OCI-LY7 (cell line): ENCODE data around the gene AFG1L. TPM values are rescaled to one million over a fixed set of nuclear protein-coding genes. Genes with fewer than 3 reads are reported as not detected.
"Not testable (repeated sequence)": the region's sequence is repeated elsewhere in the genome, so short reads cannot be mapped to it uniquely, and the experiment has no call there.

Experiments
- BruUV-seq: library from RNA; stranded (reverse); fragments of 400-500 nt; replicated peaks from 2 replicates; lab custom pipeline; 2021; lab: Mats Ljungman, UMichigan
- CTCF ChIA-PET: fragments of 300-600 bp; sonication (Branson Sonifier 250); formaldehyde crosslinking; loops from one replicate; lab custom pipeline; 2022; ENCODE audit warnings: antibody characterized with exemption; ENCODE audit not compliant: unreplicated experiment; lab: Charles Lee
- POLR2A ChIA-PET: fragments of 300-600 bp; sonication (Branson Sonifier 250); formaldehyde crosslinking; loops from one replicate; lab custom pipeline; 2022; ENCODE audit warnings: antibody characterized with exemption; lab: Charles Lee
- DNase-seq: peaks from one replicate; pipeline ENCODE4 v3.0.0-alpha.2; 2015; ENCODE audit warnings: low spot score
- H2AFZ ChIP-seq: fragments of 200-600 bp; sonication (generic), shearing (Covaris generic); 2 replicates; pipeline ENCODE4 v1.6.1; 2014; ENCODE audit warnings: mild to moderate bottlenecking, antibody characterized with exemption, low read length, moderate library complexity
- H3K27ac ChIP-seq: fragments of 200-600 bp; sonication (generic); 2 replicates; pipeline ENCODE4 v1.5.1; 2014; ENCODE audit warnings: mixed run types, low read depth, mild to moderate bottlenecking, moderate library complexity, low read length, inconsistent platforms; ENCODE audit not compliant: poor library complexity, severe bottlenecking
- H3K36me3 ChIP-seq: fragments of 200-600 bp; sonication (generic); 2 replicates; pipeline ENCODE4 v1.6.1; 2014; ENCODE audit warnings: mild to moderate bottlenecking, antibody characterized with exemption, low read length, moderate library complexity, mixed read lengths; ENCODE audit not compliant: insufficient read depth
- H3K4me1 ChIP-seq: fragments of 200-600 bp; sonication (generic); 2 replicates; pipeline ENCODE4 v1.5.1; 2014; ENCODE audit warnings: mild to moderate bottlenecking, low read length; ENCODE audit not compliant: insufficient read depth, poor library complexity, severe bottlenecking
- H3K4me2 ChIP-seq: fragments of 200-600 bp; sonication (generic); 2 replicates; pipeline ENCODE4 v1.6.1; 2014; ENCODE audit warnings: mild to moderate bottlenecking, low read length
- H3K4me3 ChIP-seq: fragments of 200-600 bp; sonication (generic); 2 replicates; pipeline ENCODE4 v1.5.1; 2014; ENCODE audit warnings: mild to moderate bottlenecking, low read depth, low read length; ENCODE audit not compliant: poor library complexity, severe bottlenecking
- H3K79me2 ChIP-seq: fragments of 200-600 bp; sonication (generic); 2 replicates; pipeline ENCODE4 v1.6.1; 2016; ENCODE audit warnings: low read depth, mild to moderate bottlenecking, low read length, moderate library complexity, mixed read lengths; ENCODE audit not compliant: insufficient read depth
- H3K9me2 ChIP-seq: fragments of 200-600 bp; sonication (generic); 2 replicates; pipeline ENCODE4 v1.6.1; 2016; ENCODE audit warnings: mild to moderate bottlenecking, low read length, mixed read lengths; ENCODE audit not compliant: insufficient read depth
- H3K9me3 ChIP-seq: fragments of 200-600 bp; sonication (generic); 2 replicates; pipeline ENCODE4 v1.6.1; 2014; ENCODE audit warnings: mild to moderate bottlenecking, mixed run types, low read length, mixed read lengths
- H4K20me1 ChIP-seq: fragments of 200-600 bp; sonication (generic); 2 replicates; pipeline ENCODE4 v1.6.1; 2014; ENCODE audit warnings: mild to moderate bottlenecking, antibody characterized with exemption, low read length, moderate library complexity, mixed read lengths; ENCODE audit not compliant: insufficient read depth
- EZH2phosphoT487 ChIP-seq: fragments of 200-600 bp; sonication (generic); IDR thresholded peaks from 2 replicates; pipeline ENCODE4 v1.6.1; 2018; ENCODE audit warnings: low read depth, borderline replicate concordance, mild to moderate bottlenecking, mixed run types, antibody characterized with exemption, low read length, moderate library complexity, mixed read lengths
- intact Hi-C: fragments of 100-400 bp; cut with micrococcal nuclease; formaldehyde crosslinking; loops from one replicate; pipeline ENCODE4 v1.10.0; 2022; ENCODE audit not compliant: unreplicated experiment
- total RNA-seq, 2 experiments: library from RNA; depleted of rRNA in 1 of 2; stranded (reverse); fragments of >200 nt in 1 of 2; shearing (Covaris generic) in 1 of 2; gene quantifications; 2 replicates each; pipeline ENCODE4 v1.2.3, GENCODE V29; 2014 to 2022
- TF ChIP-seq, protein P1 (sequence below): fragments of 200-600 bp; sonication (generic); conservative IDR thresholded peaks from 2 replicates; pipeline ENCODE4 v1.5.1; 2014; ENCODE audit warnings: mild to moderate bottlenecking, antibody characterized with exemption, low read length, moderate library complexity, mixed read lengths

Gene AFG1L
- total RNA-seq, 2 experiments from 2014 or later: 8.9 to 9.0 TPM

DNA sequence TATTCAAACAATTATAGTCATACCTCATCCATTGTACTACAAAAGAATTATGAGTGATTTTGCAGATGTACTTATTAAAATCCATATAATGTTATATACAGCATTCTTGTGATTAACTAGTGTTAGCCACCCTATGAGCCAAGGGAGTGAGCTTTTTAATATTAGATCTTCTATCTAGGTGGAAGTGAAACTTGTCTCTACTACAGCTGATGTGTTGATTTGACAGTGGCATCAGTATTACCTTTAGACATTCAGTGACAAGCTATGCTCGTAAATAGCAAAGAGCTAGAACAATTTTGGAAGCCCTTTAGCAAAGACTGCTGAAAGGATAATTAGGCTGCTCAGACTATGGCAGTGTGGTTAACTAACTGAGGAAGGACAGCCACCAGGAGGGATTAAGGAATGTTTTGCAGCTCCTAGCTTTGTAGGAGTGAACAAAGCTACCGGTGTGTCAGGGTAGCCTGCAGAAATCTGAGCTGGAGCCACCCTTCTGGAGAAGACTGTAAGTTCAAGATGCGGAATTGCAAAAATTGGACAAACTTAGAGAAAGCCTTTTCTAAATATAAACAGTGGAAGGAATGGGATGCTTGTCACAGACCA is 73.7 kb downstream of the AFG1L start:
- no peaks in the 10 kb centered on the region for H3K79me2 ChIP-seq
- no peaks in the 10 kb centered on the region for H3K9me3 ChIP-seq
- no peak overlapping the region for H3K4me3 ChIP-seq
- no peak for TF ChIP-seq EZH2phosphoT487
- TF ChIP-seq, protein P1, sequence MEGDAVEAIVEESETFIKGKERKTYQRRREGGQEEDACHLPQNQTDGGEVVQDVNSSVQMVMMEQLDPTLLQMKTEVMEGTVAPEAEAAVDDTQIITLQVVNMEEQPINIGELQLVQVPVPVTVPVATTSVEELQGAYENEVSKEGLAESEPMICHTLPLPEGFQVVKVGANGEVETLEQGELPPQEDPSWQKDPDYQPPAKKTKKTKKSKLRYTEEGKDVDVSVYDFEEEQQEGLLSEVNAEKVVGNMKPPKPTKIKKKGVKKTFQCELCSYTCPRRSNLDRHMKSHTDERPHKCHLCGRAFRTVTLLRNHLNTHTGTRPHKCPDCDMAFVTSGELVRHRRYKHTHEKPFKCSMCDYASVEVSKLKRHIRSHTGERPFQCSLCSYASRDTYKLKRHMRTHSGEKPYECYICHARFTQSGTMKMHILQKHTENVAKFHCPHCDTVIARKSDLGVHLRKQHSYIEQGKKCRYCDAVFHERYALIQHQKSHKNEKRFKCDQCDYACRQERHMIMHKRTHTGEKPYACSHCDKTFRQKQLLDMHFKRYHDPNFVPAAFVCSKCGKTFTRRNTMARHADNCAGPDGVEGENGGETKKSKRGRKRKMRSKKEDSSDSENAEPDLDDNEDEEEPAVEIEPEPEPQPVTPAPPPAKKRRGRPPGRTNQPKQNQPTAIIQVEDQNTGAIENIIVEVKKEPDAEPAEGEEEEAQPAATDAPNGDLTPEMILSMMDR: no peak
- no peak overlapping the region for H3K4me2 ChIP-seq
- no peak overlapping the region for H2AFZ ChIP-seq
- H4K20me1 ChIP-seq: no peaks in the 10 kb centered on the region
- DNase-seq: peak; percentile 11
- intact Hi-C loops: no loop called here
- ChIA-PET POLR2A (interaction anchor here (0.5 to 1.7 kb wide), 6 partner anchors 9 to 1956 kb away, joined by 3 to 7 read pairs (median 4); no protein-coding TSS in a partner anchor), CTCF (interaction anchor here (1.1 kb wide), 1 partner anchor 124 kb away, joined by 3 read pairs; no protein-coding TSS in a partner anchor)
- no TSS peak for BruUV-seq
- no peaks in the 10 kb centered on the region for H3K9me2 ChIP-seq
- no peaks in the 10 kb centered on the region for H3K36me3 ChIP-seq
- peaks cover 6% of the 10 kb centered on the region for H3K4me1 ChIP-seq
- no peak overlapping the region for H3K27ac ChIP-seq

DNA sequence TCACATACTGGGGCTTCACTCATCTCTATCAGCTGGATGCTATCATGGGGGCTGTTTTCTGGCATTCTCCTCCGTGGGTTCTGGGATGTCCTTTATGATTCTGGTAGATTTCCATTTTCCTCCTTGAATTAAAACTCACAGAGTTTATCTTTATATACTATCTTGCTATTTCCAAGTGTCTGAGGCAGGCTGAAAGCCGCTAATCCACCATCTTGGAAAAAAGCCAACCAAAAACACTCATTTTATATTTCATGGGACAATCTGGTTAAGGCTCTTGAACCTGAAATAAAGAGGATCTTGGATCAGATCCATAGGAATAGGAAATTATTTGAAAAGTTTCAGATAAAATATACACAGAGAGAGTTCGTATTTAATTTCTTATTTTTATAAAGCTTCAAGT is 86.0 kb downstream of the AFG1L start:
- H4K20me1 ChIP-seq: no peaks in the 10 kb centered on the region
- ChIA-PET POLR2A (interaction anchor here (0.7 kb wide), 1 partner anchor 335 kb away, joined by 3 read pairs; no protein-coding TSS in a partner anchor), CTCF (no interaction called here)
- no peaks in the 10 kb centered on the region for H3K9me3 ChIP-seq
- TF ChIP-seq, protein P1: no peak
- no peak for TF ChIP-seq EZH2phosphoT487
- no peak overlapping the region for H2AFZ ChIP-seq
- H3K4me1 ChIP-seq: no peaks in the 10 kb centered on the region
- no peaks in the 10 kb centered on the region for H3K36me3 ChIP-seq
- H3K4me3 ChIP-seq: no peak overlapping the region
- H3K9me2 ChIP-seq: no peaks in the 10 kb centered on the region
- BruUV-seq: no TSS peak
- no peak overlapping the region for H3K27ac ChIP-seq
- intact Hi-C loops: no loop called here
- no peak overlapping the region for H3K4me2 ChIP-seq
- no peak for DNase-seq
- no peaks in the 10 kb centered on the region for H3K79me2 ChIP-seq

DNA sequence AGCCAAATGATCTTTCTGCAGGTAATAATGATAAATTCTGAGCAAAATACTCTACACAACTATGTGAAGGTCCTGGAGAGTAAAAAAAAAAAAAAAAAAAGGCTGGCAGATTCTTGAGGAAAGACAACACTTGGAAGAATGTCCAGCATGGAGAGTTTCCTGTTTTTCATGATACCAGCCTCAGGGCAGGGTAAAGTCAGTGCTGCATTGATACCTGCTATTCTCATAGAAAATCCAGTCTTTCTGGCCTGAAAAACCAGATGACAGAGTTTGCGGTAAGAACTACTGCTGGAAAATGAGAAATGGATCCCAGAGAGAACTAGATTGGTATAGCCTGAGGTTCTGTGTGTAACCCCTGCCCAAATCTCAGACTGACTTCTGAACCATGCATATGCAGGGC is 89.1 kb downstream of the AFG1L start:
- Histone ChIP-seq H2AFZ (no peak overlapping the region), H3K79me2 (no peaks in the 10 kb centered on the region), H4K20me1 (no peaks in the 10 kb centered on the region), H3K4me3 (no peak overlapping the region), H3K9me2 (no peaks in the 10 kb centered on the region), H3K36me3 (no peaks in the 10 kb centered on the region), H3K9me3 (no peaks in the 10 kb centered on the region), H3K4me1 (no peaks in the 10 kb centered on the region), H3K27ac (no peak overlapping the region), H3K4me2 (no peak overlapping the region)
- no peak for TF ChIP-seq EZH2phosphoT487
- TF ChIP-seq, protein P1: no peak
- no peak for DNase-seq
- BruUV-seq: no TSS peak
- ChIA-PET POLR2A (no interaction called here), CTCF (no interaction called here)
- intact Hi-C loops: no loop called here

DNA sequence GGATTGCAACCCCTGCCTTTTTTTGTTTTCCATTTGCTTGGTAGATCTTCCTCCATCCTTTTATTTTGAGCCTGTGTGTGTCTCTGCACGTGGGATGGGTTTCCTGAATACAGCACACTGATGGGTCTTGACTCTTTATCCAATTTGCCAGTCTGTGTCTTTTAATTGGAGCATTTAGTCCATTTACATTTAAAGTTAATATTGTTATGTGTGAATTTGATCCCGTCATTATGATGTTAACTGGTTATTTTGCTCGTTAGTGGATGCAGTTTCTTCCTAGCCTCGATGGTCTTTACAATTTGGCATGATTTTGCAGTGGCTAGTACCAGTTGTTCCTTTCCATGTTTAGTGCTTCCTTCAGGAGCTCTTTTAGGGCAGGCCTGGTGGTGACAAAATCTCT is 94.3 kb downstream of the AFG1L start:
- POLR2A ChIA-PET, BruUV-seq, H3K4me3 ChIP-seq, H3K4me2 ChIP-seq, H3K79me2 ChIP-seq, CTCF ChIA-PET, H3K9me2 ChIP-seq, H2AFZ ChIP-seq, DNase-seq, H3K9me3 ChIP-seq, intact Hi-C loops, H3K4me1 ChIP-seq, H4K20me1 ChIP-seq, H3K27ac ChIP-seq, H3K36me3 ChIP-seq: not testable (repeated sequence)
